Measurements from ENCODE around the gene SNAPIN. TPM values are rescaled to one million over a fixed set of nuclear protein-coding genes. Genes with fewer than 3 reads are reported as not detected.

SNAPIN gene
- total and polyA plus RNA-seq, 9 of the 15 experiments (the other 6 are each of a cell fraction or from before 2014, with no cell fraction given), result 11.2 to 43.9 (median 32.3) TPM

- TF ChIP-seq ZKSCAN8 (CRISPR knock-in tag; IDR thresholded peaks at IDR 0.05) (no peak), SREBF1 (IDR thresholded peaks at IDR 0.05; ENCODE audit: borderline replicate concordance, low read depth, low read length) (no peak), ZNF311 (CRISPR knock-in tag; IDR thresholded peaks at IDR 0.05) (no peak), CXXC5 (CRISPR knock-in tag; IDR thresholded peaks at IDR 0.05) (peak; percentile 27; the same call in 1 of the 2 replicates), SMARCA5 (IDR thresholded peaks at IDR 0.05) (no peak), SUPT5H (IDR thresholded peaks at IDR 0.05) (0 out of 2 replicates have a peak, but pooled peaks have one; percentile 39), ZNF263 (CRISPR knock-in tag; IDR thresholded peaks at IDR 0.05; ENCODE audit: borderline replicate concordance) (no peak), AFF1 (IDR thresholded peaks at IDR 0.05; ENCODE audit: low read depth in 1 of 2, partially characterized antibody in 2 of 2) (no peak), PHF8 (IDR thresholded peaks at IDR 0.05; ENCODE audit: borderline replicate concordance, low read length) (peak; percentile 25; the same call in 1 of the 2 replicates), ZC3H8 (IDR thresholded peaks at IDR 0.05) (no peak), ZNF75A (CRISPR knock-in tag; IDR thresholded peaks at IDR 0.05) (no peak), HSF4 (CRISPR knock-in tag; IDR thresholded peaks at IDR 0.05; ENCODE audit: borderline replicate concordance) (no peak), L3MBTL2 (IDR thresholded peaks at IDR 0.05) (peak; percentile 50; the same call in 1 of the 2 replicates), ZNF639 (CRISPR knock-in tag; conservative IDR thresholded peaks at IDR 0.05 in 1 of 2, IDR thresholded peaks at IDR 0.05 in 1 of 2) (peak in 1 of 2 experiments; percentile 59; a peak in 1 of 4 replicates), ZNF175 (CRISPR knock-in tag; IDR thresholded peaks at IDR 0.05; ENCODE audit: low read depth) (no peak), MTA1 (IDR thresholded peaks at IDR 0.05; ENCODE audit: borderline replicate concordance) (no peak), HDAC8 (tag; IDR thresholded peaks at IDR 0.05) (no peak), ZNF143 (CRISPR knock-in tag; IDR thresholded peaks at IDR 0.05) (no peak), ZNF282 (CRISPR knock-in tag; IDR thresholded peaks at IDR 0.05) (no peak), HIVEP1 (CRISPR knock-in tag; IDR thresholded peaks at IDR 0.05) (no peak), NUFIP1 (IDR thresholded peaks at IDR 0.05; ENCODE audit: partially characterized antibody) (no peak), MEIS2 (IDR thresholded peaks at IDR 0.05; ENCODE audit: partially characterized antibody) (peak; percentile 99), SMARCE1 (IDR thresholded peaks at IDR 0.05) (peak; percentile 67; the same call in 1 of the 2 replicates), ARHGAP35 (IDR thresholded peaks at IDR 0.05; ENCODE audit: partially characterized antibody) (no peak), SRSF1 (IDR thresholded peaks at IDR 0.05; ENCODE audit: low read depth, low read length) (no peak)
Observed at GRCh38 chr1:153608742-153609584, 49.5 kb upstream of the SNAPIN start (continued).

All from K562 (cell line).